Hepatocyte (in vitro differentiated cells): ENCODE data around the gene AK5.

Experiments
- EZH2phosphoT487 ChIP-seq: fragments of 200-600 bp; sonication (generic); IDR thresholded peaks from one replicate; pipeline ENCODE4 v1.6.1; 2018; ENCODE audit warnings: antibody characterized with exemption, mild to moderate bottlenecking, low read depth, moderate library complexity; ENCODE audit not compliant: unreplicated experiment, severe bottlenecking
- TF ChIP-seq, protein P1 (sequence below): fragments of 200-600 bp; sonication (generic); IDR thresholded peaks from 2 replicates; pipeline ENCODE4 v1.5.1; 2016; ENCODE audit warnings: antibody characterized with exemption, mild to moderate bottlenecking; ENCODE audit not compliant: poor library complexity

DNA sequence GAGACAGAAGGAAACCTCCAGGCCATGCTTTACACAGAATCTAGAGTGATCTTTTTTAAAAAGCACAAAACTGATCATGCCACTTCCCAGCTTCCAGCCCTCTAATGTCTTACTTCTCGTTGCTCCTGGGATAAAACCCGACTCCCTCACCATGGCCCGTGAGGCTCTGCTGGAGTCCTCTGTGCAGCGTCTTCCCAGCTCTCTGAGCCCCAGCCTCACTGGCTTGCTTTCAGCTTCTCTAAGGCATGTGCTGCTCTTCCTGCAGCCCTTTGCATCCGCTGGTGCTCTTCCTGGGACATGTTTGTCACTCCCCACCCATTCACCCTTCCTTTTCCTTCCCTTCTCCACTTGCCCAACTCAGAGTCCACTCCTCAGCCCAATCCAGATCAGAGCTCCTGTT is 184.1 kb downstream of the AK5 start:
- TF ChIP-seq, protein P1, sequence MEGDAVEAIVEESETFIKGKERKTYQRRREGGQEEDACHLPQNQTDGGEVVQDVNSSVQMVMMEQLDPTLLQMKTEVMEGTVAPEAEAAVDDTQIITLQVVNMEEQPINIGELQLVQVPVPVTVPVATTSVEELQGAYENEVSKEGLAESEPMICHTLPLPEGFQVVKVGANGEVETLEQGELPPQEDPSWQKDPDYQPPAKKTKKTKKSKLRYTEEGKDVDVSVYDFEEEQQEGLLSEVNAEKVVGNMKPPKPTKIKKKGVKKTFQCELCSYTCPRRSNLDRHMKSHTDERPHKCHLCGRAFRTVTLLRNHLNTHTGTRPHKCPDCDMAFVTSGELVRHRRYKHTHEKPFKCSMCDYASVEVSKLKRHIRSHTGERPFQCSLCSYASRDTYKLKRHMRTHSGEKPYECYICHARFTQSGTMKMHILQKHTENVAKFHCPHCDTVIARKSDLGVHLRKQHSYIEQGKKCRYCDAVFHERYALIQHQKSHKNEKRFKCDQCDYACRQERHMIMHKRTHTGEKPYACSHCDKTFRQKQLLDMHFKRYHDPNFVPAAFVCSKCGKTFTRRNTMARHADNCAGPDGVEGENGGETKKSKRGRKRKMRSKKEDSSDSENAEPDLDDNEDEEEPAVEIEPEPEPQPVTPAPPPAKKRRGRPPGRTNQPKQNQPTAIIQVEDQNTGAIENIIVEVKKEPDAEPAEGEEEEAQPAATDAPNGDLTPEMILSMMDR, result no peak
- no peak for TF ChIP-seq EZH2phosphoT487
